Activated CD4-positive, CD25-positive, alpha-beta regulatory T cell treated with anti-CD3 and anti-CD28 coated beads, Interleukin-2, amount 50 U/mL, for 24 hours (primary cell): ENCODE data around the gene HS3ST5.
A peak's percentile ranks its signal among the peaks of the same experiment; 100 is the strongest.
"Not testable (repeated sequence)": the region's sequence is repeated elsewhere in the genome, so short reads cannot be mapped to it uniquely, and the experiment has no call there.

Source experiments
- ATAC-seq, 2 donors: fragments of 150-1000 bp; cut with Tn5 transposase; one replicate each; pipeline ENCODE4 v1.10.0; 2021; ENCODE audit warnings: mild to moderate bottlenecking in 1 of 2, moderate library complexity in 1 of 2

The HS3ST5 gene

DNA sequence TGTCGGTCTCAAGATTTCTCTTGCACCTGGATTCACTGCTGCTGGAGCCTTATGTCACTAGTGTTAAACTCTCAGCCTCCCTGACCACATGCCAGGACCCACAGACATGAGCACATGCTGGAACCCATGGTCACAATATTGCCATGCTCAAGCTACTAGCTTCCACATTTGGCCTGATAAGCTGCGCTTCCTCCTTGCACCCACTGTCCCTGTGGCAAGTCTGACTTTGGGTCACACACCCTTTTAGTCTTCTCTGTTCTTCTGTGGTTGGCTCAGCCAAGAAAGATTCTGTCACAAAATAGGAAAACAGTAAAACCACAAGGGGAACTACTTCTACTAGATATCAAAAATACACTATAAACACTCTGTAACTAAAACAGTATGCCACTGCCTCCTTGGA, 303.0 kb downstream of the HS3ST5 start:
- ATAC-seq = no peak

DNA sequence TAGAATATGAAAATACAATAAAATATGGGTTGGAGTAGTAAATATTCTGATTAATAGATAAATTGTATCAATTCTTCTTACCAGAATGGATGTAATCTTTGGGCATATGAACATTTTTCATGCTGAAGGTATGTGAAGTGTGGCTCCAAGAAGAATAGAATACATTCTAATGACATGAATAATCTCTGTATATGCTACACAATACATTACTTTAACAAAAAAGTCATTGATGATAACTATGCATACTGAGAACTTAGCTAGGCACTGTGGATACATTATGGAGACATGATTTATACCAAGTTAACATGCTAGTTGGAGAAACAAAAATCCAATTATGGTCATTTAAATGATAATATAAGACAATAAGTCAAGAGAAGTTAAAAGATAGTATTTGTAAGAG, 309.2 kb downstream of the HS3ST5 start:
- no peak for ATAC-seq

DNA sequence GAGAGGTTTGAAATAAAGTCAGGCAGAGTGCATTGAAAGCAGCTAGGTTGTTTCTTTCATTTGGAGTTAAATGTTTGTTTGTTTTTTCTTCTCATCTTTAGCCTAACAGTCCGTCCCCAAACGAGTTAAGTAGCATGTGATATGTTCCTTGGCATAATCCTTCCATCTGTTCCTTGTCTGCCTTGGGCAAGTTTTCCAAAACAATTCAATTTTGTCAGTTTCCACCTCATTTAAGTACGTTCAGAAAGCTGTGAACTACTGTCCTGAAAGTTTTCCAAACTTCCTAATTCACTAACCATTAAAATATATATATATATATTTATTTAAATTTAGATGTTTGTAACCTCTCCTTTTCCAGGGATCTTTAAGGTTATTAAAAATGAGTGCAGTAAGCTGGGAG, 310.1 kb downstream of the HS3ST5 start:
- ATAC-seq = no peak

DNA sequence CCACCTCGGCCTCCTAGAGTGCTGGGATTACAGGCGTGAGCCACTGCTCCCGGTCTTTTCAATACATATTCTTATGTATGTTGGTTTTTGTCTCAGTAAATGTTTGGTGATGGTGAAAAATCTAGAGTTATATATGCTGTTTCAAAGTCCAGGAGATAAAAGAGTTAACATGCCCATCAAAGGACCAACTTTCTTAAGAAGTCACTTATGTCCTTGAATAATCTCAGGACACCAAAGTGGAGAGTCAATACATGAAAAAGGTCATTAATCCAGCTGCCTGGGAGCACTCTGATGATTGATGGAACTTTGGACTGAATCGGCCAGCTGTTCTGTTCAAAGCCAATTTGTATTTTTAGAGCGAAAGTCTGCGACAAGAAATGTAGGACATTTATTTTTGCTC, 312.1 kb downstream of the HS3ST5 start:
- no peak for ATAC-seq

DNA sequence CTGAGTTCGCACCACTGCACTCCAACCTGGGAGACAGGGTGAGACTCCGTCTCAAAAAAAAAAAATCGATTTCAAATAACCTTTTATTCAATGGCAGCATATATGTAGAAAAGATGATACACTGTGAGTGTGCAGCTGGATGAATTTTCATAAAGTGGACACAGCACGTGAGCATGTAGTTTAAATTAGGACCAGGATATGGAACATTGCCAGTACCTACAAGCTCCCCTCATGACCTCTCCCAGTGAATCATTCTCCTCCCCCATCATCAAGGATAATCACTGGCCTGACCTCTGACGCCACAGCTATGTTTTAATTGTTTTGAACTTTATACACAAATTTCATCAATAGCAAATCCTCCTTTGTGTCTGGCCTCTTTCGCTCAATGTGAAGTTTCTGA, 318.1 kb downstream of the HS3ST5 start:
- no peak for ATAC-seq

DNA sequence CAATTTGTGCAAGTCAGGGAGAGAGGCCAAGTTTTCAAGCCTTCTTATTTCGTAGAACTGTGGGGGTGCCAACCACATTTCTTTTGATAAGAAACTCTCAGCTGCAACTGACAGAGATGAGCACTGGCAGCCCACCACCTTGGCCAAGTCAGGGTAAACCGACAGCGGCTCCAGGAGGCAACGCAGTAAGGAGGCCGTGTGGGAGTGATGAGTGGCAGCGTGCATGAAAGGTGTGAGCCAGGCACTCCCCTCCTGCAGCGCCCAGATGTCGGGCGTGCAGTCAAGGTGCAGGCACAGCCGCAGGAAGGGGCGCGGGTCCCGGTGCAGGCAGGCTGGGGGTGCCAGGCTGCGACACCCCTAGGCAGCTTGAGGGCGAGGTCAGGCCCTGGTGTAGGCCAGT, 322.6 kb downstream of the HS3ST5 start:
- ATAC-seq = no peak

DNA sequence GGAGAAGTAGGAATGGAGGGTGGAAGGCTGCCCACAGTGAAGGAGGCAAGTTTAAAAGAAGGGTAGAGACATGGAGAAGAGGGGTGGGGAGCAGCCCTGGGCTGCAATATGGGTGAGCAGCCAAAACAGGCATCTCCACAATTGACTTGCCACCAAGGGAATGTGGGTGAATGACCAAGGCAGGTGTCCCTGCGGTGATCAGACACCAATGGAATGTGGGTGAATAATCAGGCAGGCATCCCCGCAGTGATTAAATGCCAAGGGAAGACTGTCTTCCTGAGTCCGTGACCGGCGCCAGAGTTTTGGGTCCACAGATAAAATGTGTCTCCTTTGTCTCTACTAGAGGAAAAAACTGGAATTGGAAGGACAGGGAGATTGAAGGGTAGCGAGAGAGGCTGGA, 325.7 kb downstream of the HS3ST5 start:
- ATAC-seq = not testable (repeated sequence)

DNA sequence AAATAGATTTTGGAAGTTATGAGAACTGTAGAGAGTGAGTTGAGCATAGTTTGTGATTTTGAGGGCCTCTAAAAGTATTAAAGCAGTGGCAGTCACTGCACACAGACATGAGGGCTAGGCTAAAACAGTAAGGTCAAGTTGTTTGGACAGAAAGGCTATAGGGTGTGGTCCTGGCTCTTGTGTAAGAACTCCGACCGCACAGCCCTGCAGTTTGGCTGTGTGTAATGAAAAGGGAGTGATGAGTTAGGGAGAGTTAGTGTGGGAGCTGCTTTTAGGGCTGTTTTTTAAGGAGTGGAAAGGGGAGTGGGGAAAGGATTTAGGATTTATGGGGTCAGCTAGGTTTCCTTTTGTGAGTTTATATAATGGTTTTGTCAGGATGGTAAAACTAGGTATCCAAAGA, 328.7 kb downstream of the HS3ST5 start:
- not testable (repeated sequence) for ATAC-seq

DNA sequence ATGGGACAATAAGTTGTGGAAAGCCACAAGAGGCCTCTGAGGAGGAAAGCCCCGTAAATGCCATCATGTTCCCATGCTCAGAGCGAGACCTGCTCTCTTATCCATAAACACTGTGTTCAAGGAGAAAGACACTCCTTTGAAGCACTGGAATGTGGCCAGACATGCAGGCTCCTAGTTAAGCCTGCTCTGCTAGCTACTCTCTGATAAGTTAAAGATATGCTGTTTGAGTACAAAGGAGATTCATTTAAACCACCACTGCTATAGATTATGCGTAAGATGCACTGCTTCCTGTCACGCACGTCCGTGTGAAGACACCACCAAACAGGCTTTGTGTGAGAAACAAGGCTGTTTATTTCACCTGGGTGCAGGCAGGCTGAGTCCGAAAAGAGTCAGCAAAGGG, 331.3 kb downstream of the HS3ST5 start:
- ATAC-seq = not testable (repeated sequence)

DNA sequence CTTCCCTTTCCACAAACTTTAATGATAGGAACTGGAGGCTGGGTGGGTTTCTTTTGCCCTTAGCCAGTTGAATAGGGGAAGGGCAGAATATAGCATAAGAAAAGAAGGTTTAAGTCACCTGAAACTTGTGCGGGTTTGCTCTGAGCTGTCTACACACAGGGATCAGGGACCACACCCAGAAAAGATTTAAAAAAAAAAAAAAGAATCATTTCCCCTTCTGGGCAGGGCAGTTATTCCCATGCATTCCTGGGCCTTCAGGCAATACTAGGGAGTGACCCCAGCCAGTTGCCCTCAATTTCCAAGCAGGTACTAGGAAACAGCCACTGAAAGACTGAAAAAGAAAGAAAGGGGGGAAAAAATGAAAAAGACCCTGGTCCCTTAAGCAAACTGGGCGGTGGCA, 332.3 kb downstream of the HS3ST5 start:
- ATAC-seq = no peak

DNA sequence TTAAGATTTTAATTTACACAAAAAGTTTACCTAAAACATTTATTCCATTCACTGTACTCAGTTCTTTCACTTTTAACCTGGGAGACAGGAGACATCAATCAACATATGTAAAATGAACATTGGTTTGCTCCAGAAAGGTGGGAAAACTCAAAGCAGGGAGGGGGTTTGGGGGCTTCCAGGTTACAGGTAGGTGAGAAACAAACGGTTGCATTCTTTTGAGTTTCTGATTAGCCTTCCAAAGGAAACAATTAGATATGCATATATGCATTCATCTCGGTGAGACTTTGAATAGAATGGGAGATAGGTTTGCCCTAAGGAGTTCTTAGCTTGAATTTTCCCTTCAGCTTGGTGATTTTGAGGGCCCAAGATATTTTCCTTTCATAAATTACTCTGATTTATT, 333.6 kb downstream of the HS3ST5 start:
- no peak for ATAC-seq

DNA sequence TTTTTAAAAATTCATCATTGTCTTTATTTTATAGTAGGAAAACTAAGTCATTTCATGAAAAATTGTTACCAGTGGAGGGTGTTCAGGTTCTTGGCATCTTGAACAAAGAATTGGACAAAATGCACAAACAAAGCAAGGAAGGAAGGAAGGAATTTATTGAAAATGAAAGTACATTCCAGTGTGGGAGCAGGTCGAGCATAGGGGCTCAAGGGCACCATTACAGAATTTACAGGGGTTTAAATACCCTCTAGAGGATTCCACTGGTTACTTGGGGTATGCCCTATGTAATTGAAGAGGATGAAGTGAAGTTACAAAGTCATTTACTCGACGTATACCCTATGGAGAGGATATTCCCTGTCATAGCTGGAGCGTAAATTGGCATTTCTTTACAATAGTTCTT, 334.5 kb downstream of the HS3ST5 start:
- ATAC-seq = no peak

DNA sequence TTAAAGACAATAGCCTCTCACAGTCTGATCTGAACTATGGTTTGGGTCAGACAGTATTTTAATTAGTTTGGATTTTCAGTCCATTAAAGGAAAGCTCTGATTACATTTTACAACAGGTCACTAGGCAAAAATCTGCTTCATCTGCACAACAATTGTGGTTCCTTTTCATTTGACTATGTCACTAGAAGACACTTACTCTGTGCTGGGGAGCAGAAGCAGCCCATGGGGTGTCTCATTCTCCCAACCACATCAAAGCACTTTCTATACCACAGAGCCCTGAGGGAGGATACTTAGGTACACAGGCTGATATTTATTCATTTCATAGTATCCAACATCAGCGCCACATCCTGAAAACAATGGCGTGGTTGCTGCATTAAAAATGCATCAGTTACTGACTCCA, 335.3 kb downstream of the HS3ST5 start:
- ATAC-seq = peak; percentile 65 to 82
